ENCODE results near the gene KRT85.

KRT85 gene

DNA sequence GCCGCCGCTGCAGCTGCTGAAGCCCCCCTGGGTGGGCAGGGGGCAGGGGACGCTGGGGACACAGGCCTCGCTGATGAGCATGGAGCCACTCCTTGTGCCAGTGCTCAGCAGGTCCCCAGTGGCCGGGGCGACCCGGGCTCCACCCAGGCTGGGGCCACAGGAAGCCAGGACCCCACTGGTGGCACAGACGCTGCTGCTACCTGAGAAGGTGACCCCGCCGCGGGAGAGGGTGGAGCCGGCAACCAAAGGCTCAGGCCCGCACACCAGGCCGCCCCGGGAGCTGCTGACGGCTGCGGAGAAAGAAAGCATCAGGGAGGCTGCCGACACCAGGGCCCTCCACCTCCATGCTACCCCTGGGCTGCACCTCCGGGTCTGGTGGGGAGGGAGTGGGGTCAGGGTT, 10.8 kb upstream of the KRT85 start:
- no peak overlapping the region for H3K4me3 ChIP-seq (ENCODE audit: low read length)
- no peak for TF ChIP-seq CTCF (conservative IDR thresholded peaks at IDR 0.05; ENCODE audit: low read depth, low read length)

GRCh38 chr12:52377266-52377665, 10.0 kb upstream of the KRT85 start:
- no peak for TF ChIP-seq CTCF (conservative IDR thresholded peaks at IDR 0.05; ENCODE audit: low read depth, low read length)
- no peak for DNase-seq (ENCODE audit: low read depth)

More for the DNA sequence above, 10.8 kb upstream of the KRT85 start:
- no peak for DNase-seq (ENCODE audit: low read depth)

GRCh38 chr12:52372216-52373154, 5.2 kb upstream of the KRT85 start:
- peak; percentile 48 for DNase-seq (ENCODE audit: low read depth)
- peak; percentile 87 for TF ChIP-seq CTCF (conservative IDR thresholded peaks at IDR 0.05; ENCODE audit: low read depth, low read length)
- no peak overlapping the region for H3K4me3 ChIP-seq (ENCODE audit: low read length)

More at GRCh38 chr12:52377266-52377665, 10.0 kb upstream of the KRT85 start:
- H3K4me3 ChIP-seq (ENCODE audit: low read length) = no peak overlapping the region

DNA sequence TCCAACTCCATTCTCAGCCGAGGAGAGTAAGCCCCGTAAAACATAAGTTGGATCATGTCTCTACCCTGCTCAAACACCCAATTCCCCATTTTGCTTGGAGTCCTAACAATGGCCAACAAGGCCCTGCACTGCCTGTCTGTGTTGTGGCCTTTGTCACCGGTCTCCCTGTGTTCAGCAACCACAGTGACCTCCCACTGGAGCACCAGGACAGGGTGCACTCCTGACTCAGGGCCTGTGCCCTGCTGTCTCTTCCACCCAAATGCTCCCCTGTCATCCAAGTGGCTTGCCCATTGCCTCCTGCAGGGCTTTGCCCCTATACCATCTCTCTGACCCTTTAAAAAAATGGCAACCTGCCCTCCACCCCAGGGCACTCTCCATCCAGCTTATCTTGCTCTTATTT, 4.4 kb upstream of the KRT85 start:
- no peak for DNase-seq (ENCODE audit: low read depth)
- TF ChIP-seq CTCF (conservative IDR thresholded peaks at IDR 0.05; ENCODE audit: low read depth, low read length) = no peak

GRCh38 chr12:52370926-52371608, 3.8 kb upstream of the KRT85 start:
- H3K4me3 ChIP-seq (ENCODE audit: low read length) = no peak overlapping the region
- peak; percentile 72 for DNase-seq (ENCODE audit: low read depth)
- no peak for TF ChIP-seq CTCF (conservative IDR thresholded peaks at IDR 0.05; ENCODE audit: low read depth, low read length)

More for the DNA sequence above, 4.4 kb upstream of the KRT85 start:
- no peak overlapping the region for H3K4me3 ChIP-seq (ENCODE audit: low read length)

GRCh38 chr12:52369809-52370208, 2.5 kb upstream of the KRT85 start:
- no peak overlapping the region for H3K4me3 ChIP-seq (ENCODE audit: low read length)
- no peak for DNase-seq (ENCODE audit: low read depth)
- TF ChIP-seq CTCF (conservative IDR thresholded peaks at IDR 0.05; ENCODE audit: low read depth, low read length) = no peak
